Measurements from ENCODE around the gene AK9. TPM values are rescaled to one million over a fixed set of nuclear protein-coding genes. Genes with fewer than 3 reads are reported as not detected.

AK9 gene
- total RNA-seq, 1 donor from 2014 or later, result 15.5 TPM

DNA sequence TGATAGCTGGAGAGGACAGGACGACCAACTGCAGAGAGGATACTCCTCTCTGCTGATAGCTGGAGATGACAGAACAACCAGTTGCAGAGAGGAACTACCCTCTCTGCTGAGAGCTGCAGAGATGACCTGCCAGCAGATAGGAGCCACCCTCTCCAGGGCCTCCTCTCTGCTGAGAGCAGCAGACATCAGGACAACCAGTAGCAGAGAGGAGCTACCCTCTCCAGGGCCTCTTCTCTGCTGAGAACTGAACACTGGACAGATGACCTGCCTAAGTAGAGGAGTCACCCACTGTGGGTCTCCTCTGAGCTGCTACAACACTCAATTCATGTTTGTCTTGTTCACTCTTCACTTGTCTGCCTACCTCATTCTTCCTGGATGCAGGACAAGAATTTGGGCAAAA lies 180.6 kb downstream of the AK9 start:
- no peak for DNase-seq

DNA sequence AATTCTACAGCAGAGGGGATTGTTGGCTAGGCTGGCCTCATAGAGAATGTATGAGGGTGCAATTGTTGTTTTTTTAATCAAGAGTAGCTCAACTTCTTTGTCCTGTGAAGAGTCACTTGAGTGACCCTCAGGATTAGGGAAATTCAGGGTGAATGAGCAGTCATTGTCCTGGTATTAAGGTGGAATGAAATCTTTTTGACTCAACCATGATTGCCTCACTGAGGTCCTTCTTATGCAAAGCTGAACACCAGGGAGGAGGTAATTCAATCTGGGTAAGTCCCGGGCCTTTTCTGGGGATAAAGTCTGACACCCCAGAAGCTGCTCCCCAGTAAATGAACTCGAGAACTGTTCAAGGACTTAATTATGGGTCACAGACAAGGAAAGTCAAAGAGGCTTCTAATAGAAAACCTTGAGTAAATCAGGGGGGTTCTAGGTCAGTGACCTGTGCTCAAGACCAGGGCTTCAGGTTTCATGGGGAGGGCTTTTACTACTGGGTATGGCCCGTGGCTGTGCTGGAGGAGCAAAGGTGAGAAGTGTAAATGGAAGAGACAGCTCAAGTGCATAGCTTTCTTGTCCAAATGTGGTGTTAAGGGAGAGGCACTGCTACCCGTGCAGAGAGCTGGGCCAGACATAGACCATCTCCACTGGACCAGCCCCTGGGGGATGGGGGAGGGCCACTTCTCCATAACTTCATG lies 182.7 kb downstream of the AK9 start:
- no peak for DNase-seq

DNA sequence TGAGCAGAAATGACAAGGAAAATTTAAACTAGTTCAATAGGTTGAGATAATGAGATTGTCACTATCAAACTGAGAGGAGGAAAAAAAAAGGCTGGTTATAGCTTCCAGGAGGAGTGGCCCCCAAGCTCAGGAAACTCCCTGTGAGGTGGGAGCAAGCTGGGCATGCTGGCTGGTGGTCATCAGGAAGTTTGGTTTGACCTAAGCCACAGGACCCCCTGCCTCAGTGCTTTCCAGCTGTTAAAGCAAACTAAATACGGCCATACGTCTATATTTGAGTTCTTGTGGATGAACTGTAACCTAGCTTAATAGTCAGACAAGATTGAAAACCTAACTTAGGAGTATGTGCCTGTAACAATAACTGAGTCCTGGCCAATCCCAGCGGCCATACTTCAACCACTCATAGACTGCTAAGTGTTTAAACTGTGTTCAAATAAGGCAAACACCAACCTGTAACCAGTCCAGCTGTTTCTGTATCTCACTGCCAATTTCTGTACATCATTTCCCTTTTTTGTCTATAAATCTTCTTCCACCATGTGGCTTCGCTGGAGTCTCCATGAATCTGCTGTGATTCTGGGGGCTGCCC lies 183.4 kb downstream of the AK9 start:
- no peak for DNase-seq

DNA sequence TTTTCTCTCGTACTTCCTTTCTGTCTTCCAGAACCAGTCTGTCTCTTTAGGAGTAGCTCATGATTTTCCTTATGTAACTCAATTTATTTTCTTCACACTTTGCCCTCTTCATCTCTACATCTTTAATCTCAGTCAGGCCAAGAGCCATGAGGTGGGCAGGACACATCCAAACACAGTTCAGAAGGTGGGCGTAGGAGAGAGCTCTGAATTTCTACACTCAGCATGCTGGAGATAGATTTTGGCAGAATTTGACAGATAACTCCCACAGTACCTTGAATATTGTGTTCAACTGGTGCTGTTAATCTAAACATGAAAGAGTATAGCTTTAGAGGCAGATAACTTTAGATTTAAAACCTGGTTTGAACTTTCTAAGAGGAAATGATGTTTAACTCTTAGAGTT lies 184.2 kb downstream of the AK9 start:
- DNase-seq, result no peak

DNA sequence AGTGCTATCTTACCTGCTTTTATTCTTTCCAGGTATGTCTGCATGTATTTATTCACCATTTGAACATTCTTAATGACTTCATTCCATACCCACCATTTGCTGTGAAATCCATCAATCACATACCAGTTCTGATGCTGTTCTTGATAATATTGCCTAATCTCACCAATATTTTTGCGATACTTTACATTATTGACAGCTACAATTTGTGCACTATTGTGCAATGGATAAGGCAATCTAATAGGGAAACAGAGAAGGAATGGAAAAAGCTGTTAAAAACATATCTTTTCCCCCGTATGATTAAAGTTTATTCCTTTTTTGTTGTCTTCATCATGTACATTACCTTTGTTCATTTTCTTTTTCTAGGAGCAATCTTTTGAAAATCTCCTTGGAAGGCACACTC lies 184.7 kb downstream of the AK9 start:
- DNase-seq, result no peak

DNA sequence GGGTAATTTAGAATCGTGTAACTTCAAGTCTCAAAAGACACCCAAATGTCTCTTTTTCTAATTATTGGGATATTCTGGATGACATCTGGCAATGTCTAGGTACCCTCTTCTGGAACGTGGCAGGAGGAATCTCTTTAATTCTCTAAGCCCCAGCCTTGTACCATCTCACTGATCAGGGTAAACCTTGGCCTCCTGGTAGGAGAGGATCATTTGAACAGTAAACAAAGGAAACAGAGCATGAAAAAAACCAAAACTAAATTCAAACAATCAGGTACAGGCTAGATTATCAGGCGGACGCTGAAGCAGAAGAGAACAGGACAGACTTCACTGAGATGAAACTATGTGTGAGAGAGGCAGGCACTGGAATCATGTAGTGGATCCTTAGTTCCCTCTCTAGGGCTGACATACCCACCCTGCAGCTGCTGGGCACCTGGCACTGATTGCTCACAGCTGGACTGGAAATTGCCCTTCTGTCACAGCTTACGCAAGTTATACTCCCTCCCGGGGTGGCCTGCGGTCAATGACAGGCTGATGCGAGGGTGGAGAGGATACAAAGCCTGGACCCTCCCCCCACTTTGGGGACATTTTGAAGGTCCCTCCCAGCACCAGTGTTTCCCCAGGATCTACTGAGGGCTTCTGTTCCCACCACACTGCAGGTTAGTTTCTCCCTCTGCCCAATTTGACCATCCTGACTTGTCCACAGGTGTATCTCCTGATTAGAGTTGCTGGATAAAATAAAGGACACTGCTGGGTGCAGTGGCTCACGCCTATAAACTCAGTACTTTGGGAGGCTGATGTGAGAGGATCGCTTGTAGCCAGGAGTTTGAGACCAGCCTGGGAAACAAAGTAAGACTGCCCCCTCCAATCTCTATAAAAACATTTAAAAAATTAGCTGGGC lies 187.4 kb downstream of the AK9 start:
- DNase-seq, result peak; percentile 91

DNA sequence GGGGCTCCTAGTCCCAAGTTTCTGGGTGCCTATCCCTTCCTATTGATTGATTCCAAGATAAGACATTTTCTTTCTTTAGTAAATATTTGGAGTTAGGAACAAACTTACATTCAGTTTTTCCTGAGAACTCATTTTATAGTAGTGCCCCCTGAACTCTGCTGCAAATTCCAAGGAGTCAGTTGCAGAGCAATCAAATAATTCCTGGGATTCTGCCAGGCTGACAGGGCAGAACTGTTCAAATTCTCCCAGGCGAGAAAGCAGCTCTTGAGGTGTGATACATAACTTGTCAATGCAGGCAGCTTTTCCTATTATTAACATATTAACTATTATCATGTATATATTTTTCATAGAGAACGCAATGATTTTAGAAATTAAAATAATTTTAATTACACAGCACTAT lies 192.1 kb downstream of the AK9 start:
- DNase-seq, result no peak

DNA sequence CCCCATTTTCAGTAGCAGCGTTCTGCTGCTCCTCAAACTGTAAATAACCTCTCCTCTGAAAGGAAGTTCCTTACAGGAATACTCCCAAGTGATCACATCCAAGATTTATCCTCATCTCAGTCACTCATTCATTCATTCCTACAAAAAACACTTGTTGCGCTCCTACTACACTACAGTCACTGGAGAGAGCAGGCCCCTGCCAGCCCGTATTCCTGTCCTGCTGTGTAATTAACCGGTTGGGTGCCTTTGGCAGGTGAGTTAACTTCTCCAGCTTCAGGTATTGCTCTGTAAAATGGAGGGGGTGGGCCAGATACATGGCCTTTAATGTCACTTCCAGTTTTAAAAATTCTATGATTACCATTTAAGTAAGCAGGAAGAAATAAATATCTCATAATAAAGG lies 192.9 kb downstream of the AK9 start:
- no peak for DNase-seq

DNA sequence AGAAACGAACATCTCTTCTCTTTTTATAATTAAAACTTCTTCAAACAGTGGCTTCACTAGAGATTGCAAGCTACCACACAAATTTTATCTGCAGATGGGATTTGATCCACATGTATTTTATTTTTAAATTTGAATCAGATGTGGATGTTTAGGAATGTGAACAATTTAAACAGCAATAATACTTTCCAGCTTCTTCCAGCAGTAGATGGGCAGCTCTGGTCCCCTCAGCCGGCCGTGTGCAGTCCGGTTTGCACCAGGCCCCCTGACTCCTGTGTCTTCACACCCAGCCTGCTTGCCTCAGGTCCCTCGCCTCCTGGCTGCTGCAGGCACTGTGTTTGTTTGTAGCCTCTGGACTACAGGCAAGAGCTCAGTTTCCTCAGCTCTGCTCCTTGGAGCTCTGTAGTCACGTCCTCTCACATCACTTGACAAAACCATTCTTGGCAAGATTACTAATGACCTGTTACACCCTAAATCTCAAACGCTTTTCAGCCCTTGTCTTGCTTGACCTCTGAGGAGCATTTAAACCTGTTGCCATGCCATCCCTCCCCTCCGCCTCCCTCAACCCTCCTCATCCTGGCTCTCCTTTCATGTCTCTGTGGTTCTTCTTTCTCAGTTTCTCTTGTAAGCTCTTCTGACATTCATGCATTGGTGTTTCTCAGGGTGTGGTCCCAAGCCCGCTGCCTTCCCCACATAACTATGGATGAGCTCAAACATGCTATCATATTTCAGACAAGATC lies 194.8 kb downstream of the AK9 start:
- peak; percentile 16 for DNase-seq

DNA sequence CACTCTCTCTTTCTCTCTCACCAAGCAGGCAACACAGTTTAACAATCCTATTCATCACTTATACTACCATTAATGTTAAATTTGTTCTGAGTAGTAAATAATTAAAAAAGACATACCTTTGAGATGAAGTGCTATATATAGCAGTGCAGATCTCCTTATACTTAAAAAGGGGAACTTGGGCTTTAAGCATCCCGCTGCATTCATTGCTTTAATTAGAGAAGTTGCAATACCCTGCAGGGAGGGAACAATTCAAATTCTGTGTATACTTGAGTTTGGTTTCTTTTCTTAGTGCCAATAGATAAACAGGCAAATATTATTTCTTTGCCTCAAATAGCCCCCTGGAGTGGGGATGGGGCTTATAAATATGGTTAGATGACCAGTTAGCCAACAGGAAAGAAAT lies 197.1 kb downstream of the AK9 start:
- no peak for DNase-seq

DNA sequence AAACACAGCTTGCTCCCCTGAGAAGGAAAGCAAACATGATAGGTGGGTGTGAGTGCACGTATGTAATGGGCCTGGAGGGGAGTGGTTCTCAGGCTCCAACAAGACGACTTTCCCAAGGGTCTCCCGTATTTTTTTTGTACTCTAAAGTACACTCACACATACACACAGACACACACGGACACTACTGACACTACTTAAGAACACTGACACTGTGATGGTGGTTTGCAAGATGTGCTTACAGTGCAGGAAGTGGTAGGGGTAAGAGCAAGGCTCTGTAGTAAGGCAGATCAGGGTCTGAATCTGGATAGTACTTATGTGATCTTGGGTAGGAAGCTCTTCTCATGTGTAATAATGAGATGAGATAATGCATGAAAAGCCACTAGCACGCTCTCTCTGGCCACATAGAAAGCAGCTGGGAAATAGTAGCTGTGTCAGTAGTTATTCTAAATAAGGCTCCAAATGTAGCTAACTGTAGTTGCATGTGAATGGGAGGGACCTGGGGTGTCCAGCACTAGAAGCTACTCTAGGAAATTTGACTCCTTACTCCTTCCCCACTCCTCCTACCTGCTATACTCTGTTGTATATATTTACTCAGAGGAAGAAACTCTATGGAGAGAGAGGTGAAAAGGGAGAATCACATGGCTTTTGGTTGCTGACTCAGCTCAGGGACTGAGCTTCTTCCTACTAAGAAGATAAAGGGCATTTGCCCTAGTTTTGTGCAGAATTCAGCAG lies 199.6 kb downstream of the AK9 start:
- DNase-seq, result peak; percentile 32

DNA sequence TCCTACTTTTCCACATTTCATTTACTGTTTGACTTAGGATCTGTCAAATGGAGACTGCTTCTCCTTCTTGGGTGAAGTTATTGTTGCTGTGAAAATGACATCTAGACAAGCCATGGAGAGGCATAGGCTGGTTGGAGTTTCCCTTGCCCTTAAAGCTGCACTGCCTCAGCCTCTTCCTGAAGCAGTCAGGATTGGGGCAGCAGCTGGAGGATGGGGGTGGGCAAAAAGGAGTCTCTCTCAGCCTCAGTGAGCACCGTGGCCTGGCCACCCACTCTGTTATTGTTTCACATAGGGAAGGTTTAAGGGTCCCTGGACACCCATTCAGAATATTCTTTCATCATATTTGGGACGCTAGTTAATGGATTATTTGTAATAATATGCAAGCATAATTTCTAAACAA lies 200.3 kb downstream of the AK9 start:
- DNase-seq, result no peak

DNA sequence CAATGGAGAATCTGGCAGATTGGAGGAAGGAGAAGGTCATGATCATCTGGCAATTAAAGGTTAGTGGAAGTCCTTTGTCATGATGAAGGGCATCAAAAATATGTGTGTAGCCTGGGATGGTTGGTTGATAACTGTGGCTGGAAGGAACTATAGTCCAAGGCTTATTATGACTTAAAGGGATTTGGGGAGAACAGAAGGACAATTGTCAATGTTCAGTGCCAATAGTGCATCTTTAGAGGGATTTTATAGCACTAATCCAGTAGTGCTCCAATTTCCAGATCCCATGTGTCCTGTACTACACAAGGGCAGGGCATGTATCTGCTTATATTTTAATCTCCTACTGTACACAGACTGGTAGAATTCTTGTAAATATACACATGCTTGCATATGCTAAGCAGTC lies 203.0 kb downstream of the AK9 start:
- DNase-seq, result peak; percentile 58

DNA sequence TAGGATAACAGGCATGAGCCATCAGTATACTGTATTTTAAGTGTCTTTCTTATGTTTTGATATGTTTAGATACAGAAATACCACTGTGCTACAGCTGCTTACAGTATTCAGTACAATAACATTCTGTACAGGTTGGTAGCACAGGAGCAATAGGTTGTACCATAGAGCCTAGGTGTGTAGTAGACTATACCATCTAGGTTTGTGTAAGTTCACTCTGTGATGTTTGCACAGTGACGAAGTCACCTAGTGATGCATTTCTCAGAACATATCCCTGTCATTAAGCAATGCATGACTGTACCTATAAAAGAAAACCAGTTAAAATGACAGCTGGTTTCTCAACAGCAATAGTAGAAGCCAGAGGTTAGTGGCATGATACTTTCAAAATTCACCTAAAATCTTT lies 204.9 kb downstream of the AK9 start:
- no peak for DNase-seq

DNA sequence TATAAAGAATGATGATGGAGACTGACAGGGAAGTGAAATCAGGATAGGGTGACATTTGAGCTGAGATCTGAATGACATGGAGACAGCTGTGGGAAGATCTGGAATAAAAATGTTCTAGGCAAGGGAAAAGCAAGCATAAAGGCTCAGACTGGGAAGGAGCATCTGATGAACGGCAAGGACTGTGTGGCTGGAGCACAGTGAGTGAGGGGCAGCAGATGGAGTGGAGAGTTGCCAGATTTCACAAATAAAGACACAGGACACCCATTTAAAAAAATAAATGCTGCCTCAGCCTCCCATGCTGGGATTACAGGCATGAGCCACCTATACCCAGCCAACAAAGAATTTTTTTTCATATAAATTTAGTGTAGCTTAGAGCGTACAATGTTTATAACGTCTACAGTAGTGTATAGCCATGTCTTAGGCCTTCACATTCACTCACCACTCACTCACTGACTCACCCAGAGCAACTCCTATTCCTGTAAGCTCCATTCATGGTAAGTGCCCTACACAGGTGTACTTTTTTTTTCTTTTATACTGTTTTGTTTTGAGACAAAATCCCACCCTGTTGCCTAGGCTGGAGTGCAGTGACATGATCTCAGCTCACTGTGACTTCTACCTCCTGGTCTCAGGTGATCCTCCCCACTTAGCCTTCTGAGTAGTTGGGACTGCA lies 205.6 kb downstream of the AK9 start:
- DNase-seq, result peak; percentile 66

DNA sequence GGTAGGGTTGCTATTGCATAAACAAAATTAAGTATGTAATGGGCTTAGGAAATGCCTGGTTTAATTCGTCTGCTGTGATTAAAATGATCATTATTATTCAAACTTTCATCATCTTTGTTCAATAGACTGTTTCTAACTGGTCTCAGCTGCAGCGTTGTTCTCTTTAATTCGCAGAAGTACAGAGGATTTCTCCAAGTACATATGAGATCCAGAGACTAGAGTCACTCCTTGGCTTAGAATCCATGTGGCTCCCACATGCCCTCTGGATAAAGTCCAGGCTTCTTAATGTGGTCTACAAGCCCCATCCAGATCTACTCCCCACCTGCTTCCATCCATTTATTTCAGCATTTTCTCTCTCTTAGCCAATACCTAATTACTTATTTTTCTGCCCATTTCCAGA lies 206.9 kb downstream of the AK9 start:
- DNase-seq, result peak; percentile 89

DNA sequence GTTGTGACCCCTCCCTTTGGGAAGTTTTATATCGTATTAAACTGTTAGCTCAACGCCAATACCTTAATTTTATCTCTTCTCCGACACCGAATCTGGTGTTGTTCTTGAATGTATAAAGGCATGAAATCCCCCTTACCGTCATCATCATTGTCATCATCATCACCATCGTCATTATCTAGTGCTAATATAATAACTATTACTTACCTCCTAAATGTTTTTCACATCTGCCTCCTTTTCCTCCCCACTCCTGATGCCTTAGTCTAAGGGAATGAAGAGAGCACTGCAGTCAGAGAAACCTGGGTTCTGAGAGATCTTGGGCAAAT lies 207.3 kb downstream of the AK9 start:
- no peak for DNase-seq

DNA sequence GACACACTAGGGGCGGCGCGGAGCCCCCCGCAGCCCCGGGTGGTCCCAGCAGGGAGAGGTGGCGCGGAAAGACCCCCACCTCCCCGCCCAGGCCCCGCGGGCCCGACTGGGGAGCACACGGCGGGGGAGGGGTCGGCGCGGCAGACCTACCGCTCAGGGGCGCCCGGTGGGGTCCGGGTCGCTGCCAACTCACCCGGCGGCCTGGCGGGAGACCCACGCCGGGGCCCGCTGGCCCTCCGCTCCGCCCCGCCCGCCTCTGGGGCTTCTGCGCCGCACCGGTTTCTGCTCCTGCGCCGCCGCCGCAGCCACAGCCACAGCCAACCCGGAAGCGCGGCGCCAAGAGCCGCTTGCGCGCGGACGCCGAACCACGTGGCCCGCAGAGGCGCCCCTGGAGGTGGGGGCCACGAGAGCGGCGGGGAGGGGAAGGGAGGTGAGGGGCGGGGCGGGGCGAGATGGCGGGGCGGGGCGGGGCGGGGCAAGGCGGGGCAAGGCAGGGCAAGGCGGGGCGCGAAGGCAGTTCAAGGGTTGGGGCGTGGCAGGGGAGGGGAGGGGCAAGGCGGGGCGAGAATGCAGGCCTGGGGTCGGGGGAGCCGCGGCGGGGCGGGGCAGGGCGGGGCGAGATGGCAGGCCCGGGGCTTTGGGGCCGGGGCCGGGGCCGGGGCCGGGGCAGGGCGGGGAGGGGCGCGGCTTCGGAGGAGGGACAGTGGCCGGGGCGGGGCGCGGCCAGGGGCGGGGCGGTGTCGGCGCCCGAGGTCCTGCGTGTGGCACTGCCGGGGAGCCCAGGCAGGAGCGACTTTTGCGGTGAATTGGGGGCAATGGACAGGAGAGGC lies 207.9 kb downstream of the AK9 start, which contains the start of gene ZBTB24:
TSS of gene ZBTB24 (minus strand) at position 315 of the 830 bp plus-strand sequence. CDS start 1,193 bp downstream, outside the sequence.
- peak; percentile 93 for DNase-seq

DNA sequence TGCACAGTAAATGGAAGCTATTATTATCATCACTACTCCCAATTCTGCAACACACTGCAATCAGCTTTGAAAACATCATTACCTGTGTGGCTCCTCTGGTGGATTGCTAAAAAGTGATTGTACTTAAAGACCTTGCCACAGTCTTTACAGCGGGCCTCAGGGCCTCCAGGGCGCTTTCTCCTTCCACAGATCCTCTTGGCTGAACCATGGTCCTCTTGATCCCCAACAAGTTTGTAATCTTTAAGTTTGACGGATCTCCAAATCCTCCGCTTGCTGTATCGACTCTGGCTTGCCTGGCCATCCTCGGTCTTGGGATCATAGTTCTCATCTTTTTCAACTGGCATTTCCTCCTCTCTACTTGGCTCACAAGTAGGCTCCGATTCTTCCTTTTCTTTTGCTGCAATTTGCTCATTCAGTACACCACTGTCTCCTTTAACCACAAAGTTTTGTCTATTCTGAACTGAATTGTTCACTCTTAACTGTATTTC lies 210.0 kb downstream of the AK9 start:
- no peak for DNase-seq
